Osteoblast (primary cell): Measurements from ENCODE around the gene MOB4. TPM values are rescaled to one million over a fixed set of nuclear protein-coding genes. Genes with fewer than 3 reads are reported as not detected.

Experiments used
- DNase-seq: peaks from one replicate; pipeline ENCODE4 v3.0.0; 2011; ENCODE audit warnings: low spot score, mixed read lengths; ENCODE audit not compliant: insufficient read length; ENCODE audit errors: missing footprints
- H2AFZ ChIP-seq: 2 replicates; pipeline ENCODE4 v1.6.0; 2011; ENCODE audit warnings: mild to moderate bottlenecking, low read length
- H3K27ac ChIP-seq: 2 replicates; pipeline ENCODE4 v1.5.1; 2011; ENCODE audit warnings: mild to moderate bottlenecking, low read depth, low read length, moderate library complexity
- H3K27me3 ChIP-seq: 2 replicates; pipeline ENCODE4 v1.6.0; 2012; ENCODE audit warnings: mild to moderate bottlenecking, control low read depth, inconsistent platforms, low read length, moderate library complexity; ENCODE audit not compliant: insufficient read depth
- H3K36me3 ChIP-seq: 2 replicates; pipeline ENCODE4 v1.5.1; 2011; ENCODE audit warnings: mild to moderate bottlenecking, low read length, control low read depth, moderate library complexity; ENCODE audit not compliant: insufficient read depth
- H3K4me1 ChIP-seq: 2 replicates; pipeline ENCODE4 v1.5.1; 2011; ENCODE audit warnings: mild to moderate bottlenecking, low read length, control low read depth, moderate library complexity; ENCODE audit not compliant: insufficient read depth
- H3K4me2 ChIP-seq: 2 replicates; pipeline ENCODE4 v1.6.0; 2011; ENCODE audit warnings: mild to moderate bottlenecking, low read length; ENCODE audit not compliant: insufficient read depth
- H3K4me3 ChIP-seq: fragments of 200-600 bp; sonication (generic); 3 replicates; pipeline ENCODE4 v1.5.1; 2012; ENCODE audit warnings: mild to moderate bottlenecking, low read length, inconsistent platforms; ENCODE audit not compliant: insufficient read depth
- H3K79me2 ChIP-seq: 2 replicates; pipeline ENCODE4 v1.6.0; 2012; ENCODE audit warnings: mild to moderate bottlenecking, low read length, control low read depth, inconsistent platforms; ENCODE audit not compliant: insufficient read depth
- H3K9me3 ChIP-seq: 2 replicates; pipeline ENCODE4 v1.5.1; 2011; ENCODE audit warnings: low read depth, low read length, control low read depth
- H4K20me1 ChIP-seq: 2 replicates; pipeline ENCODE4 v1.6.0; 2012; ENCODE audit warnings: mild to moderate bottlenecking, low read length, control low read depth; ENCODE audit not compliant: insufficient read depth
- small RNA-seq: library from RNA; depleted of rRNA; stranded (forward); fragments of <200 nt; gene quantifications from one replicate; pipeline ENCODE3, GENCODE V24; 2012
- total RNA-seq: library from RNA; depleted of rRNA; stranded (reverse); fragments of >200 nt; gene quantifications from 2 replicates; pipeline ENCODE4 v1.2.3, GENCODE V29; 2012
- TF ChIP-seq, protein P1 (sequence below): IDR thresholded peaks from 2 replicates; pipeline ENCODE4 v1.5.1; 2011; ENCODE audit warnings: mild to moderate bottlenecking, low read depth, low read length, moderate library complexity; ENCODE audit errors: extremely low read depth

MOB4 gene
- total RNA-seq, 1 donor = 26.4 TPM

DNA sequence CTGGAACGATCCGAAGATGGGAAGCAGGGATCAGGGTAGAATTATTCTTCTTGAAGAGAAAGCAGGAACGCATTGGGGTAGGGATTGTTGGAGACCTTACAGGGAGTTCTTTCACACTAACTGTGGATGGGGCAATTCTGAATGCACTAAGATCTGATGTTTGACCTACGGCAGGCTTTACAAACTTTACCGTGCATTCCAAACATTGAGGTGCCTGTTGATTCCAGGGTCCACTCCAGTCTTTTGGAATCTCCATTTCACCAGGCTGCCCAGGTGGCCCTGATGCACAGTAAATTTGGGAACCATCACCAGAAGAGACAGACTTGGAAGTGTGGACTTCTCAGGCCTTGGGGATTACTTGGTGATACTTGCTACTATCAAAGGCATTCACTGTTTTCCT, 82.6 kb downstream of the MOB4 start:
- H3K4me3 ChIP-seq = no peak overlapping the region
- H3K27ac ChIP-seq = no peak overlapping the region
- H3K36me3 ChIP-seq = no peaks in the 10 kb centered on the region
- no peak overlapping the region for H2AFZ ChIP-seq
- no peaks in the 10 kb centered on the region for H3K27me3 ChIP-seq
- TF ChIP-seq, protein P1, sequence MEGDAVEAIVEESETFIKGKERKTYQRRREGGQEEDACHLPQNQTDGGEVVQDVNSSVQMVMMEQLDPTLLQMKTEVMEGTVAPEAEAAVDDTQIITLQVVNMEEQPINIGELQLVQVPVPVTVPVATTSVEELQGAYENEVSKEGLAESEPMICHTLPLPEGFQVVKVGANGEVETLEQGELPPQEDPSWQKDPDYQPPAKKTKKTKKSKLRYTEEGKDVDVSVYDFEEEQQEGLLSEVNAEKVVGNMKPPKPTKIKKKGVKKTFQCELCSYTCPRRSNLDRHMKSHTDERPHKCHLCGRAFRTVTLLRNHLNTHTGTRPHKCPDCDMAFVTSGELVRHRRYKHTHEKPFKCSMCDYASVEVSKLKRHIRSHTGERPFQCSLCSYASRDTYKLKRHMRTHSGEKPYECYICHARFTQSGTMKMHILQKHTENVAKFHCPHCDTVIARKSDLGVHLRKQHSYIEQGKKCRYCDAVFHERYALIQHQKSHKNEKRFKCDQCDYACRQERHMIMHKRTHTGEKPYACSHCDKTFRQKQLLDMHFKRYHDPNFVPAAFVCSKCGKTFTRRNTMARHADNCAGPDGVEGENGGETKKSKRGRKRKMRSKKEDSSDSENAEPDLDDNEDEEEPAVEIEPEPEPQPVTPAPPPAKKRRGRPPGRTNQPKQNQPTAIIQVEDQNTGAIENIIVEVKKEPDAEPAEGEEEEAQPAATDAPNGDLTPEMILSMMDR = no peak
- H3K4me1 ChIP-seq = peaks cover 5% of the 10 kb centered on the region
- no peaks in the 10 kb centered on the region for H3K79me2 ChIP-seq
- no peak overlapping the region for H3K4me2 ChIP-seq
- H4K20me1 ChIP-seq = no peaks in the 10 kb centered on the region
- DNase-seq = peak; percentile 26
- no peaks in the 10 kb centered on the region for H3K9me3 ChIP-seq

DNA sequence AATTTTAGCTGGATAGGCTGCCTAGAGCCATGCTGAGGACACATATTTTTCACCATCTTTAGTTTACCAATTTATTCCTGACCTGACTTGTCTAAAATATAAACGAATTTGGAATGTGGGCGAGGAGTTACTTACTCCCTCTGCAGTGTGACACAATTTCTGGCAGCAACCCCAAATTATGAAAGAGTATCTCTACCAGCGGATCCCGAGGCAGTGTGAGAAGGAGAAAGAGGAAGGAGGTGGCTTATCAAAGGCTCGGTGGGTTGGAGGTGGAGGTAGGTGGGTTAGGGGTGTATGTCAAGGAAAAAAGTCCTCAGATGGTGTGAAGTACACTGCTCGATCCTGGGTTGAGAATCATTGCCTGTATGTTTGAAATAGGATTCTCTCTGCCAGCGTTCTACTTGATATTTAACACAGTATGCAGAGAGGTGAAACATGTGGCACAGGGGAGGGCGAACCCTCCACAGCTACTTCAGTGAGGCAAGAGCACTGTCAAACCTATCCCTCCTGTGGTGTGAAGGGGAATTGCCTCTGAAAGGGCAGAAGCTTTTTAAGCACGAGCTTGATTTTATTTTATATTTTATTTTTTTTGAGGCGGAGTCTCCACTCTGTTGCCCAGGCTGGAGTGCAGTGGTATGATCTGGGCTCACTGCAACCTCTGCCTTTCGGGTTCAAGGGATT, 83.6 kb downstream of the MOB4 start:
- peak overlapping the region; percentile 54 for H3K4me2 ChIP-seq
- DNase-seq = peak; percentile 93
- H3K9me3 ChIP-seq = no peaks in the 10 kb centered on the region
- H3K27me3 ChIP-seq = no peaks in the 10 kb centered on the region
- no peaks in the 10 kb centered on the region for H4K20me1 ChIP-seq
- H3K4me3 ChIP-seq = no peak overlapping the region
- TF ChIP-seq, protein P1 = peak; percentile 53
- no peaks in the 10 kb centered on the region for H3K36me3 ChIP-seq
- H2AFZ ChIP-seq = no peak overlapping the region
- no peaks in the 10 kb centered on the region for H3K79me2 ChIP-seq
- peaks cover 5% of the 10 kb centered on the region for H3K4me1 ChIP-seq
- H3K27ac ChIP-seq = no peak overlapping the region

DNA sequence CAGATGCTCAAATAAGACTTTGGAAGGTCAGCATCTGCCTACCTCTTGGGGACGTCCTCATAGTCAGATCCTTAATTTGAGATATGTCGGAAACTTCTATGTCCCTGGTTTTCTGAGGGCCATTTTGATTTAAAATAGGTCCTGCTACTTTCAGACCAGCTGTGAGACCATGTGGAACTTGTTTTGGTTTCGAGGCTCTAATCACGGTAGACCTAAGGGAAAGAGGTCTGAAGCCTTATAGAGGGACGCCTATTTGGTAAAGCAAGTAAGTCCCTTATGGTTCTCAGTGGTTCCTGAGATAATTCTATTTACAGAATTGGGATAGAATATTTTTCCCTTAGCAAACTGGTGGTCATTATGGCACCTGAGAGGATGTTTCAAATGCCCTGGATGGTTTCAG, 84.4 kb downstream of the MOB4 start:
- no peaks in the 10 kb centered on the region for H3K79me2 ChIP-seq

DNA sequence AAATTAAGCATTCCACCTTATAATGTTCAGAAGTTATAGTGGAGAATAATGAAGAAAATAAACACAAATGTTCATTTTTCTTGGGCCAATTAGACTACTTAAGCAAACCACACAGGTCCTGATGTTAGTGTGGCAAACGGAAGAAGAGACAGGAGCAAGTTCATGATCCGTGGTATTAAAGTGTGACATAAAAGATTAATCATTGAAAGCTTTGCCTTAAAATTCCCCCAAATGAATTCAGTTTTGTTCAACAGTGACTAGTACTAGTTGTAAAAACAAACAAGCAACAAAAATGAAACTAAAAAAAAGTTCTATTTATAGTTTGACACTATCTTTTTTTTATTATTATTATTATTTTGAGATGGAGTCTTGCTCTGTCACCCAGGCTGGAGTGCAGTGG, 85.9 kb downstream of the MOB4 start:
- no peak overlapping the region for H3K4me2 ChIP-seq
- no peak overlapping the region for H2AFZ ChIP-seq
- H3K4me3 ChIP-seq = no peak overlapping the region
- H3K4me1 ChIP-seq = peaks cover 5% of the 10 kb centered on the region
- TF ChIP-seq, protein P1 = no peak
- H3K27ac ChIP-seq = no peak overlapping the region
- no peaks in the 10 kb centered on the region for H3K27me3 ChIP-seq
- H4K20me1 ChIP-seq = no peaks in the 10 kb centered on the region
- no peak for DNase-seq
- H3K79me2 ChIP-seq = no peaks in the 10 kb centered on the region
- H3K36me3 ChIP-seq = no peaks in the 10 kb centered on the region
- no peaks in the 10 kb centered on the region for H3K9me3 ChIP-seq

More for the DNA sequence above, 84.4 kb downstream of the MOB4 start:
- H2AFZ ChIP-seq = no peak overlapping the region
- H3K4me1 ChIP-seq = peaks cover 5% of the 10 kb centered on the region
- no peaks in the 10 kb centered on the region for H3K9me3 ChIP-seq
- no peaks in the 10 kb centered on the region for H3K27me3 ChIP-seq
- H3K36me3 ChIP-seq = no peaks in the 10 kb centered on the region
- H3K27ac ChIP-seq = no peak overlapping the region
- H4K20me1 ChIP-seq = no peaks in the 10 kb centered on the region
- TF ChIP-seq, protein P1 = no peak
- H3K4me2 ChIP-seq = no peak overlapping the region
- no peak overlapping the region for H3K4me3 ChIP-seq
- peak; percentile 62 for DNase-seq

Small RNAs within 50 kb of the gene (small RNA-seq; reads per million reads assigned to genes)
- not detected for gene AC020550.1

Other genes starting within 250 kb of the MOB4 start
- gene ANKRD44, start 205.3 kb upstream of the MOB4 start, total RNA-seq = 44.5 and 56.3 TPM in 2 replicates
- 241 and 253 TPM in 2 replicates for gene SF3B1, start 81.0 kb upstream of the MOB4 start, total RNA-seq
- gene COQ10B, start 62.5 kb upstream of the MOB4 start, total RNA-seq = 43.9 and 48.1 TPM in 2 replicates
- 117 and 121 TPM in 2 replicates for gene HSPD1, start 16.2 kb upstream of the MOB4 start, total RNA-seq
- gene HSPE1, start 15.7 kb upstream of the MOB4 start, total RNA-seq = 23.5 and 30.6 TPM in 2 replicates
- gene RFTN2, start 159.5 kb downstream of the MOB4 start, total RNA-seq = 14.5 and 18.6 TPM in 2 replicates
- gene MARS2, start 189.3 kb downstream of the MOB4 start, total RNA-seq = 3.2 and 3.3 TPM in 2 replicates